Measurements from ENCODE around the gene ITGA1. TPM values are rescaled to one million over a fixed set of nuclear protein-coding genes. Genes with fewer than 3 reads are reported as not detected.

The ITGA1 gene
- total RNA-seq, 6 experiments from 2014 or later: 66.5 to 116 (median 82.1) TPM

GRCh38 chr5:52993367-52993766 lies 205.7 kb downstream of the ITGA1 start:
- DNase-seq: no peak
- intact Hi-C loops (cut with DNase I): no loop called here
- Histone ChIP-seq H3K27me3 (no peaks in the 10 kb centered on the region), H3K36me3 (no peaks in the 10 kb centered on the region), H3K4me1 (peaks cover 0 to 10% (median 1%) of the 10 kb centered on the region in 4 donors), H3K9me3 (no peaks in the 10 kb centered on the region), H3K4me3 (no peak overlapping the region), H3K27ac (no peak overlapping the region)
- 88% methylated on average over 2 of the region's 2 CpGs for WGBS (ENCODE audit: insufficient coverage, low coverage, low lambda C conversion rate, missing lambda C conversion rate)
- no peak for ATAC-seq
- TF ChIP-seq, protein P1, sequence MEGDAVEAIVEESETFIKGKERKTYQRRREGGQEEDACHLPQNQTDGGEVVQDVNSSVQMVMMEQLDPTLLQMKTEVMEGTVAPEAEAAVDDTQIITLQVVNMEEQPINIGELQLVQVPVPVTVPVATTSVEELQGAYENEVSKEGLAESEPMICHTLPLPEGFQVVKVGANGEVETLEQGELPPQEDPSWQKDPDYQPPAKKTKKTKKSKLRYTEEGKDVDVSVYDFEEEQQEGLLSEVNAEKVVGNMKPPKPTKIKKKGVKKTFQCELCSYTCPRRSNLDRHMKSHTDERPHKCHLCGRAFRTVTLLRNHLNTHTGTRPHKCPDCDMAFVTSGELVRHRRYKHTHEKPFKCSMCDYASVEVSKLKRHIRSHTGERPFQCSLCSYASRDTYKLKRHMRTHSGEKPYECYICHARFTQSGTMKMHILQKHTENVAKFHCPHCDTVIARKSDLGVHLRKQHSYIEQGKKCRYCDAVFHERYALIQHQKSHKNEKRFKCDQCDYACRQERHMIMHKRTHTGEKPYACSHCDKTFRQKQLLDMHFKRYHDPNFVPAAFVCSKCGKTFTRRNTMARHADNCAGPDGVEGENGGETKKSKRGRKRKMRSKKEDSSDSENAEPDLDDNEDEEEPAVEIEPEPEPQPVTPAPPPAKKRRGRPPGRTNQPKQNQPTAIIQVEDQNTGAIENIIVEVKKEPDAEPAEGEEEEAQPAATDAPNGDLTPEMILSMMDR (IDR thresholded peaks at IDR 0.05): no peak
- no peak for TF ChIP-seq POLR2A (IDR thresholded peaks at IDR 0.05)

DNA sequence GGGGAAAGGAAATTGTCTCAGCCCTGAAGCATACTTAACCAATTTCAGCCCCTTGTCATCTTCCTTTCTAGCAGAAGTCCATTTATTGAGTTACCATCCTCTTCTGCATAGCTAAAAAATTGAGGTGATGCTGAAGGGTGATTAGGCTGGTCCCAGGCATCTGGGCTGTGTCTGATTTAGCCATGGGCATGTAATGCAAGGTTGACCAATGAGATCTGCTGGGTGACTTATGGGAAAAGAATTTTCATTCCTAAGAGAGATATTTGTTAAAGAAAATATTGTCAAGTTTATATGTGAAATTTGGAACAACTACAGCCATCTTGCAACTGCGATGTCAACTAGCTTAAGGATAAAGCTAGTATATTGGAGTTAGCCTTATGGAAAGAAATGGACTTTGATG lies 206.6 kb downstream of the ITGA1 start:
- no peak overlapping the region for H3K4me3 ChIP-seq
- H3K27ac ChIP-seq: no peak overlapping the region
- DNase-seq: no peak
- ATAC-seq: no peak
- H3K4me1 ChIP-seq: peaks cover 0 to 5% (median 1%) of the 10 kb centered on the region in 4 donors
- no peaks in the 10 kb centered on the region for H3K36me3 ChIP-seq
- WGBS (ENCODE audit: insufficient coverage, low coverage, low lambda C conversion rate, missing lambda C conversion rate): 88% methylated on average over 1 of the region's 1 CpG
- H3K27me3 ChIP-seq: no peaks in the 10 kb centered on the region
- H3K9me3 ChIP-seq: no peaks in the 10 kb centered on the region
- TF ChIP-seq, protein P1 (IDR thresholded peaks at IDR 0.05): no peak
- no peak for TF ChIP-seq POLR2A (IDR thresholded peaks at IDR 0.05)
- intact Hi-C loops (cut with DNase I): no loop called here

DNA sequence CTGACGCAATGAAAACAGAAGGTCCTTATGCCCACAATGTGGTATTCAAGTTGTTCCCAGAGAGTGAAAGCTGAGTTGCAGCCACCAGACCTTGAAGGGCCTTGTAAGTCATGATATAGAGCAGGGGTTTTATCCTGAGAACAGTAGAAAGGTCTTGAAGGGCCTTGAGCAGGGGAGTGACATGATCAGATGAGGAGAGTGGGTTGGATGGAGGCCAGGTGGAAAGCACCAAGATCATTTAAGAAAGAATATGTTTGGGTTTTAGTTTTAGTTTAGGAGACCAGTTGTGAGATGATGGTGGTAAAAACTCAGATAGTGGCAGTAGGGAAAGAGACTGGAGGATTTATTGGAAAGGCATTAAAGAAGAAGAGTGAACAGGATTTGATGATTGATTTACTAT lies 207.4 kb downstream of the ITGA1 start:
- ATAC-seq (no peak), DNase-seq (no peak)
- H3K27me3 ChIP-seq: no peaks in the 10 kb centered on the region
- intact Hi-C loops (cut with DNase I): no loop called here
- H3K9me3 ChIP-seq: no peaks in the 10 kb centered on the region
- no peak overlapping the region for H3K27ac ChIP-seq
- TF ChIP-seq, protein P1 (IDR thresholded peaks at IDR 0.05): no peak
- TF ChIP-seq POLR2A (IDR thresholded peaks at IDR 0.05): no peak
- no peak overlapping the region for H3K4me3 ChIP-seq
- 78% methylated on average over 1 of the region's 1 CpG for WGBS (ENCODE audit: insufficient coverage, low coverage, low lambda C conversion rate, missing lambda C conversion rate)
- H3K4me1 ChIP-seq: peaks cover 0 to under 1% (median under 1%) of the 10 kb centered on the region in 4 donors
- no peaks in the 10 kb centered on the region for H3K36me3 ChIP-seq

GRCh38 chr5:52995914-52996313 lies 208.2 kb downstream of the ITGA1 start:
- Histone ChIP-seq H3K4me3 (no peak overlapping the region), H3K4me1 (no peaks in the 10 kb centered on the region), H3K36me3 (no peaks in the 10 kb centered on the region), H3K27ac (no peak overlapping the region), H3K9me3 (no peaks in the 10 kb centered on the region), H3K27me3 (no peaks in the 10 kb centered on the region)
- 100% methylated on average over 1 of the region's 1 CpG for WGBS (ENCODE audit: insufficient coverage, low coverage, low lambda C conversion rate, missing lambda C conversion rate)
- intact Hi-C loops (cut with DNase I): no loop called here
- ATAC-seq (no peak), DNase-seq (no peak)
- no peak for TF ChIP-seq POLR2A (IDR thresholded peaks at IDR 0.05)
- TF ChIP-seq, protein P1 (IDR thresholded peaks at IDR 0.05): no peak

- intact Hi-C loops (cut with DNase I): no loop called here
- H3K36me3 ChIP-seq: no peaks in the 10 kb centered on the region
- DNase-seq (no peak), ATAC-seq (no peak)
- TF ChIP-seq, protein P1 (IDR thresholded peaks at IDR 0.05): no peak
- TF ChIP-seq POLR2A (IDR thresholded peaks at IDR 0.05): no peak
- H3K4me1 ChIP-seq: no peaks in the 10 kb centered on the region
- no peaks in the 10 kb centered on the region for H3K9me3 ChIP-seq
- WGBS (ENCODE audit: insufficient coverage, low coverage, low lambda C conversion rate, missing lambda C conversion rate): 47% methylated on average over 1 of the region's 1 CpG
- no peak overlapping the region for H3K27ac ChIP-seq
- H3K27me3 ChIP-seq: no peaks in the 10 kb centered on the region
- no peak overlapping the region for H3K4me3 ChIP-seq
Observed at GRCh38 chr5:52996979-52997378, 209.3 kb downstream of the ITGA1 start.
